Transverse colon (tissue), 4 donors: Measurements from ENCODE around the gene IFTAP.

Experiments used
- EP300 ChIP-seq: sonication (generic); formaldehyde crosslinking; IDR thresholded peaks from one replicate; pipeline ENCODE4 v1.6.1; 2017; ENCODE audit warnings: antibody characterized with exemption, low read depth
- POLR2AphosphoS5 ChIP-seq, 3 donors: sonication (generic); formaldehyde crosslinking; IDR thresholded peaks; one replicate each; pipeline ENCODE4 v1.6.1; 2016; ENCODE audit warnings: antibody characterized with exemption in 3 of 3
- TF ChIP-seq, protein P1 (sequence below), 5 experiments: fragments of 200-600 bp in 3 of 5; fragments of 450-650 bp in 2 of 5; sonication (generic) in 3 of 5; IDR thresholded peaks; 1 replicate in 2 of 5; 2 replicates in 3 of 5; pipeline ENCODE4 v1.5.1; 2016 to 2017; ENCODE audit warnings: antibody characterized with exemption in 5 of 5, inconsistent platforms in 3 of 5, mild to moderate bottlenecking in 2 of 5, moderate library complexity in 1 of 5

DNA sequence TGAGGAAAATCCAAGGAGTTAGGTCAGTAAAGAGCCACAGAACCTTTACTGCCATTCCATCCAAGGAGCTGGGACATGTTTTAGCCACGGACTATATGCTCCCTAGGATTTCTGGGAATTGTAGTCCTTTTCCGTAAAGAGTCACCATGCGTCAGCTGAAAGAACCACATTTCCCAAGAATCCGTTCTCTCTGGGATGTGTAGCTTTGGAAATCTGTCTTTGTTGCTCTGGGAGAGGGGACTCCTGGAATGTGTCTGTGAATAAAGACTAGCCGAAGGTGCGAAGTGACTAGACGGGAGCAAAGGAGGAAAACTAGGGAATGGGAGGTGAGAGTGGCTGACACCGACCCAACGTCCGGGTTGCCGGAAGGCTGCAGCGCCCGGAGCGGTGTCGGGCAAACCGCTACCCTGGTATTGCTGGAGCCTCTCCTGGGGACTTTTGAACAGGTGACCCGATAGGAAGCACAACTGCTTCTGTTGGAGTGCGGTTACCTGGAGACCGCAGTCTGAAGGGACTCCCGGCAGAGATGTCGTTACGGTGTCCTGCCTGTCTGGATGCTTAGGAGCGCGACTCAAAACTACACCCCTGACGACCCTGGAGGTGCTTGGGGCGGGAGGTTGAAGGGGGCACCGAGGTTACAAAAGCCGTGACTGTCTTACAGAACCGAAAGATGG lies at the start of gene IFTAP:
- TF ChIP-seq, protein P1, sequence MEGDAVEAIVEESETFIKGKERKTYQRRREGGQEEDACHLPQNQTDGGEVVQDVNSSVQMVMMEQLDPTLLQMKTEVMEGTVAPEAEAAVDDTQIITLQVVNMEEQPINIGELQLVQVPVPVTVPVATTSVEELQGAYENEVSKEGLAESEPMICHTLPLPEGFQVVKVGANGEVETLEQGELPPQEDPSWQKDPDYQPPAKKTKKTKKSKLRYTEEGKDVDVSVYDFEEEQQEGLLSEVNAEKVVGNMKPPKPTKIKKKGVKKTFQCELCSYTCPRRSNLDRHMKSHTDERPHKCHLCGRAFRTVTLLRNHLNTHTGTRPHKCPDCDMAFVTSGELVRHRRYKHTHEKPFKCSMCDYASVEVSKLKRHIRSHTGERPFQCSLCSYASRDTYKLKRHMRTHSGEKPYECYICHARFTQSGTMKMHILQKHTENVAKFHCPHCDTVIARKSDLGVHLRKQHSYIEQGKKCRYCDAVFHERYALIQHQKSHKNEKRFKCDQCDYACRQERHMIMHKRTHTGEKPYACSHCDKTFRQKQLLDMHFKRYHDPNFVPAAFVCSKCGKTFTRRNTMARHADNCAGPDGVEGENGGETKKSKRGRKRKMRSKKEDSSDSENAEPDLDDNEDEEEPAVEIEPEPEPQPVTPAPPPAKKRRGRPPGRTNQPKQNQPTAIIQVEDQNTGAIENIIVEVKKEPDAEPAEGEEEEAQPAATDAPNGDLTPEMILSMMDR (IDR thresholded peaks at IDR 0.05), result no peak
- no peak for TF ChIP-seq EP300
- TF ChIP-seq POLR2AphosphoS5 (IDR thresholded peaks at IDR 0.05), result peak in 2 of 3 donors; percentile 31 to 33
